ENCODE measurements around the gene FPGS.
"Not testable (repeated sequence)": the region's sequence is repeated elsewhere in the genome, so short reads cannot be mapped to it uniquely, and the experiment has no call there.

Gene FPGS

GRCh38 chr9:127802576-127803443 is at the start of gene FPGS:
Gene FPGS (plus strand): TSS chr9:127802882. CDS start chr9:127802925, 43 bp downstream.
- peak; percentile 90 for DNase-seq (ENCODE audit: low spot score)

- DNase-seq (ENCODE audit: low spot score) = no peak
Measured at GRCh38 chr9:127753148-127753547, 49.5 kb upstream of the FPGS start.

DNA sequence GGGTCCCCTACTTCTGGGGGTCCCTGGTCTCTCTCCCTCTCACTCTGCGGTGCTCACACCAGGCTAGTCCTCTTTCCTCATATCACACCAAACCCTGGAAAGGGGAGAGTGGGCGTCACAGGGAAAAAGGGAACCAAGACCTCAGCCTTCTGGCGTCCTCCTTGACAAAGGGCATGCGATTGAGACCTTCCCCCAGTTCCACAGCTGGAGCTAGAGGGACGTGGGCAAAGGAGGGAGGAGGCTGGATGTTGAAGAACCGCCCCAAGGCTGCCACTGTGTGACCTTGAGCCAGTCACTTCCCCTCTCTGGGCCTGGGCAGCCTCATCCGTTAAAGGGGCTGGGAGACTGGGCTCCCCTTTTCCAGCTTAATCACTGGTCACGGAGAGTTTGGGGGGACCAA is 49.1 kb upstream of the FPGS start:
- DNase-seq (ENCODE audit: low spot score) = no peak

- no peak for DNase-seq (ENCODE audit: low spot score)
Measured at GRCh38 chr9:127754099-127755060, 48.3 kb upstream of the FPGS start.

DNA sequence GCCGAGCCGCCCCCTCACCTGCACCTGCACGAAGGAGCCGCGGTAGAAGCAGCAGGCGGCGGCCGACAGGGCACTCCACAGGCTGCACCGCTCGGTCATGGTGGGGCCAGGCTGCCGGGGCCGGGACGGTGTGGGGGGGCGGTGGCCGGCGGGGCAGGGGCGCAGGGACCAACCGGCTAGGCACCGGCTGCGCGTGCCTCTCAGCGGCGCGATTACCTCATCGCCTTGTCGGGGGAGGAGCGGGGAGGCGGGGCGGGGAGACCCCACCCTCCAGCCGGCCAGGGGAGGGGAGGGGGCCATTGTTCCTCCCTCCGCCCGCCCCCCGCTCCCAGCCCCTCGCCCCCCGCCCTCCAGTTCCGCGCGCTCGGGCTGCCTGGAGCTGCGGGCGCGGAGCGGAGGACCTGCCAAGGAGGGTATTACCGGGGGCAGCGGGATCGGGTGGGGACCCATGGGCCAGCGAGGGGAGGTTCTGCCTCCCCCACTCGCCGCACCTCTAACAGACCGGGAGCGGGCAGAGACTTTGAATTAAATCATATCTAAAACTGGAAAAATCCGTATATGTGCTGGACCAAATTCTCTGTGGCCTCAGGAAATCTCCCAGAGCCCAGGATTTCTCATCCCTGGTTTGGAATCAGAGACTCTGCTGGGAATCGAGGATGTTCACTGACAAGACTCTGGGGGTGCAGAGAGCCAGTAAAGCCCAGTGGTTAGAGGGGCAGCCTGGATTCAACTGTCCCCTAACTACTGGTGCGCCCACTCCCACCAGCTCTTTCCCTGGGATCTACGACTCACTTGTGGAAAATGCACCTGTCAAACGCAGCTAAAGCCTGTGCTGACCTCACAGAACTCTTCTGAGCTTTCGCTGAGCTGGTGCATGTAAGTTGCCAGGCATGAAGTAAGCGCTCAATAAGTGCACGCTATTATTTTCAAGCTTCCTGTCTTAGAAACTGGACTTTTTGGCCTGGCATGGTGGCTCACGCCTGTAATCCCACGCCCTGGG is 47.3 kb upstream of the FPGS start:
- DNase-seq (ENCODE audit: low spot score) = no peak

GRCh38 chr9:127756233-127756632 is 46.4 kb upstream of the FPGS start:
- no peak for DNase-seq (ENCODE audit: low spot score)

DNA sequence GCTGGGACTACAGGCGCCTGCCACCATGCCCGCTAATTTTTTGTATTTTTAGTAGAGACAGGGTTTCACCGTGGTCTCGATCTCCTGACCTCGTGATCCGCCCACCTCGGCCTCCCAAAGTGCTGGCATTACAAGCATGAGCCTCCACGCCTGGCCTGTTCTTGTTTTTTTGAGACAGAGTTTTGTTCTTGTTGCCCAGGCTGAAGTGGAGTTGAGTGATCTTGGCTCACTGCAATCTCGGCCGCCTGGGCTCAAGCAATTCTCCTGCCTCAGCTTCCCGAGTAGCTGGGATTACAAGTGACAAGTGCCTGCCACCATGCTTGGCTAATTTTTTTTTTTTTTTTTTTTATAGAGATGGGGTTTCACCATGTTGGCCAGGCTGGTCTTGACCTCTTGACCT is 45.9 kb upstream of the FPGS start:
- not testable (repeated sequence) for DNase-seq (ENCODE audit: low spot score)

DNA sequence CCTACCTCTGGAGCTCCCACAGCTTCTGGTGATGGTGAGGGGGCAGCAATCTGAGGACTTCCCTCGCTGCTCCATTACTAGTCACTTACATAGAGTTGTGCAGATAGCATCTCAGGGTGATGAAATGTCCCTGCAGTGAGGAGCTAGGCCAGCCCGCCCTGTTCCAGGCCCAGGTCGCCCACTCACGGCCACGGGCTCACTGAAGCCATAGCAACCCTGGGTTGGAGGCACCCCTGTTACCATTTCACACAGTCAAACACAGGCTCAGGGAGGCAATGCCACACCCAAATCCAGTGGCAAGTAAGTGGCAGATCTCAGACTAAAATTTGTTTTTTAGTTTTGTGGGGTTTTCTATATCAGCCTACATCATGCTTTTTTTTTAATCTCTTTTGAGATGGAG is 43.8 kb upstream of the FPGS start:
- DNase-seq (ENCODE audit: low spot score) = no peak

- no peak for DNase-seq (ENCODE audit: low spot score)
Measured at GRCh38 chr9:127761061-127761460, 41.6 kb upstream of the FPGS start.

DNA sequence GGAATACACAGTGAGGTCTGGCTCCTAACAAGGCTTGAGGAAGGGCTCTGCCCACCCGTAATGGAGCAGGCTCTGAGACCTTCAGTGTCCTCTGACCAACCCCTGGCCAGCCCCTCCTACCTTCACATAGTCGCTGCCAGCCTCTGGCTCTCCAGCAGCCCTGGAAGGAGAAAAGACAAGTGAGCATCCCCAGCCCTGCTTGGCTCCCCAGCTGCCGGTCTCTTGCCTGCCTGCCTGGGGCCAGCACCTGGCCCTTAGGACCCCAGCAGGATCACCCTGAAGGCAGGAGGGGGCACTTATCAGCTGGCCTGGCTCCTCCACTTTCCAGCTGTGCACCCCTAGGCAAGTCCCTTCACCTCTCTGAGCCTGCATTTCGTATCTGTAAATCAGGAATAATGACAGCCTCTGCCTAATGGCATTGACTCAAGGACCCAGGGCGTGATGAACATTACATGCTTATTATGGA is 41.2 kb upstream of the FPGS start:
- no peak for DNase-seq (ENCODE audit: low spot score)

GRCh38 chr9:127762111-127762676 is 40.5 kb upstream of the FPGS start:
- DNase-seq (ENCODE audit: low spot score) = no peak

DNA sequence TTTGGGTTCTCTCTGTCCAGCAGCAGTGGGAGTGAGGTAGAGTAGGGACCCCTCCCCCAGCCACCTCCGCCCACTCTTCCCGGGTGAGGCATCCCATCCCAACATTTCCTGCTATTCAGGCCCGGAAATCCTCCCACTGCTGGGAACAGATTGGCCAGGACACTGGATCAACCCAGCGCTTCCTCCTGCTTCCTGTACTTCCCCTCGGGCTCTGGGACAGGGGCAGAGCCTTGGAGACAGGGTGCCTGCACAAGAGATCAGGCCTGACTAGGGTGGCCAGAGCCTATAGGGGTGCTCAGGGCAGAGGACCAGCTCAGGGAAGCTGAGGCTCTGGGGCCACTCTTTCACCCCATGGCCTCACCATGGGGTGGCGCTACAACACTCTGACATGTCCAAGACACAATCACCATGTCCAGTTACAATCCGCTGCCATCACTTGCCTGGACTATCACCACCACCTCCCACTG is 38.7 kb upstream of the FPGS start:
- peak; percentile 50 for DNase-seq (ENCODE audit: low spot score)

- DNase-seq (ENCODE audit: low spot score) = no peak
Measured at GRCh38 chr9:127765418-127765817, 37.3 kb upstream of the FPGS start.

GRCh38 chr9:127767410-127767809 is 35.3 kb upstream of the FPGS start:
- no peak for DNase-seq (ENCODE audit: low spot score)

DNA sequence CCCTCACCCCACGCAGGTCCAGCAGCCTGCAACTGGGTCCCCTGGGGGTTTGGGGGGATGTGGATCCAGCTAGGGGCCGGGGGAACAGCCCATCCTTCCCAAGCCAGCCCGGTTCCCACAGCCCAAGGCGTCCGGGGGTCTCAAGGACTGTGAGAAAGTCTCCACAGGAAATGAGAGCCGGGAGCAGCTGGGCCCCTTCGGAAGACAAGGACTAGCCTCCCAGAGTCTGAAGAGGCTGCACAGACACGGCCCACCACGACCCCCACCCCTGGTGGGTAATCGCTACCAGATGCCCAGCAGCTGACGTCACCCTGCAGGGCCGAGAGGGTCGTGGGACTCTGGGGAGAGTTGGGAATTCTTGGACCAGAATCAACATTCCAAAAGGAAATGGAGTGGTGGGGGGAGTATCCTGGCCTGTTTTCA is 34.8 kb upstream of the FPGS start:
- DNase-seq (ENCODE audit: low spot score) = no peak

- DNase-seq (ENCODE audit: low spot score) = no peak
Measured at GRCh38 chr9:127768698-127769097, 34.0 kb upstream of the FPGS start.

DNA sequence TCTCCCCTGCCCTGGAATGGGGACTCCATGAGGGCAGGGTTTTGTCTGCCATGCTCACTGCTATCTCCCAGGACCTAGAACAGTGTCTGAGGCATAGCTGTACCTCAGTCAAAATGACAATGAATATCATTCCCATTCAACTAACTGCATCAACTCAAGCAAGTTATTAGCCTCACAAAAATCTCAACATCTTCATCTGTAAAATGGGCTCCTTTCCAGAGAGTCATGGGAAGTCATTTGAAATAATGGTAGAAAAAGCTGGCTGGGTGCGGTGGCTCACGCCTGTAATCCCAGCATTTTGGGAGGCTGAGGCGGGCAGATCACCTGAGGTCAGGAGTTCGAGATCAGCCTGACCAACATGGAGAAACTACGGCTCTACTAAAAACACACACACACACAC is 33.6 kb upstream of the FPGS start:
- no peak for DNase-seq (ENCODE audit: low spot score)

DNA sequence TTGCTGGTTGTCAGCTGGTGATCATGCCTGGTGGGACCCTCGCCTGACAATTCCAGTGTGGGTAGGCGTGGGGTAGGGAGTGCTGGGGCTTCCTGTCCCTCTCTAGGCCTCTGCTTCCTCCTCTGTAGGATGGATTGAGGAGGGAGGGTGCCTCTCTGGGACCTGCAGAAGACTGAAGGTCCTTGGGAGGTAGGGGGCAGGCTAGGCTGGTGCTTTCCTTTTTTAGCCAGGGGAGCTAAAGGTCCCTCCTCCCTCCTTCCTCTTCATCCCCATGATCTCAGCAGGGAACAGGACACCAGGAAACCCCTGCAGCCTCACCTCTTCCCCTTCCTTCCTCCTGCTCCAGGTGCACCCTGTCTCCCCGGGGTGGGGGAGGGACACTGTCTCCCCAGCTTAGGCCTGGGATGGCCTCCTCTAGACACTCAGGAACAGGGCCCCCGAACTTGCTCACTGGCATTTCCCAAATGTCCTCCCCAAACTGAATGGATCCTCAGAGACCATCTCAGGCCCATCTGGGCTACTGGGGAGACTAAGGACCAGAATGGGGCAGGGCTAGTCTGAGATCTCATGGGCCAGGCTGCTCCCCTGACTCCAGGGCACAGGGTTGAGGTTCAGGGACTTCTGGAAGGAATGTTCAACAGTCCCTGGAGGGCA is 32.6 kb upstream of the FPGS start:
- no peak for DNase-seq (ENCODE audit: low spot score)

- DNase-seq (ENCODE audit: low spot score) = no peak
Measured at GRCh38 chr9:127770583-127770904, 32.1 kb upstream of the FPGS start.

GRCh38 chr9:127770905-127771569 is 31.6 kb upstream of the FPGS start:
- peak; percentile 96 for DNase-seq (ENCODE audit: low spot score)
